Measurements from ENCODE around the gene MGAT4A.

DNA sequence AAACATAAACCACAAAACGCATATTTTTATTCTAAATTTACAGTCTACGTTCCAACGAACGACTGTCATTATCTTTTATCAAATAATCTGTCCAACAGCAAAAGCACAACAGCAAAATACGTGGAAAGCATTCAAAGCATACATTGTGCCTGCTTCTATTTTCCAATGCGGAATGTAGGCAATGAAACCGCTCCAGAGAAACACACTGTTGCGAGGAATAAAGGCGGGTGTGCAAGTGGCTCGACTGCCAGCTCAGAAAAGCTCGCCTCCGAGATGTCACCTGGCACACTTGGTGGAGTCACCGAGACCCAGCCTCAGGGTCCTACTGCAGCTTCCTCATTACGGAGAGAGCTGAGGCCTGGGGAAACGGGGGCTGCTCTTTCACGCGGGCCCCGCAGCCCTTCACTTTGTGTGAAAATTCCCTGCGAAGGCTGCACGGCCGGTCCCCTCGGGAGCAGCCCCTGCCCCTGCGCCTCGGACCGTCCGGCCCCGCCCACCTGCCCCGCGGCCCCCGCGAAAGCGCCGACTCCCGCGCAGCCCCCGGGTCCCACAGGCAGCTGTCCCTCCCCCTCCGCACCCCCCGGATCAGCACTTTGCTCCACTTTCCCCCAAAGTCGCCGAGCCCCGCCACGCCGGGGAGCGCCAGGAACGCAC, 752 bp downstream of the MGAT4A start:
- TF ChIP-seq, protein P1, sequence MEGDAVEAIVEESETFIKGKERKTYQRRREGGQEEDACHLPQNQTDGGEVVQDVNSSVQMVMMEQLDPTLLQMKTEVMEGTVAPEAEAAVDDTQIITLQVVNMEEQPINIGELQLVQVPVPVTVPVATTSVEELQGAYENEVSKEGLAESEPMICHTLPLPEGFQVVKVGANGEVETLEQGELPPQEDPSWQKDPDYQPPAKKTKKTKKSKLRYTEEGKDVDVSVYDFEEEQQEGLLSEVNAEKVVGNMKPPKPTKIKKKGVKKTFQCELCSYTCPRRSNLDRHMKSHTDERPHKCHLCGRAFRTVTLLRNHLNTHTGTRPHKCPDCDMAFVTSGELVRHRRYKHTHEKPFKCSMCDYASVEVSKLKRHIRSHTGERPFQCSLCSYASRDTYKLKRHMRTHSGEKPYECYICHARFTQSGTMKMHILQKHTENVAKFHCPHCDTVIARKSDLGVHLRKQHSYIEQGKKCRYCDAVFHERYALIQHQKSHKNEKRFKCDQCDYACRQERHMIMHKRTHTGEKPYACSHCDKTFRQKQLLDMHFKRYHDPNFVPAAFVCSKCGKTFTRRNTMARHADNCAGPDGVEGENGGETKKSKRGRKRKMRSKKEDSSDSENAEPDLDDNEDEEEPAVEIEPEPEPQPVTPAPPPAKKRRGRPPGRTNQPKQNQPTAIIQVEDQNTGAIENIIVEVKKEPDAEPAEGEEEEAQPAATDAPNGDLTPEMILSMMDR (IDR thresholded peaks at IDR 0.05 in 4 of 5, conservative IDR thresholded peaks at IDR 0.05 in 1 of 5) = no peak
- no peak for TF ChIP-seq POLR2A (IDR thresholded peaks at IDR 0.05)

Measured in gastrocnemius medialis (tissue), 4 donors.